Uterus (tissue), 2 donors: ENCODE results near the gene BDKRB2.

Experiments
- POLR2A ChIP-seq, 2 donors: fragments of 450-650 bp; IDR thresholded peaks; one replicate each; pipeline ENCODE4 v1.6.1; 2016; ENCODE audit warnings: antibody characterized with exemption in 2 of 2, mild to moderate bottlenecking in 1 of 2, moderate library complexity in 1 of 2
- TF ChIP-seq, protein P1 (sequence below), 4 experiments: fragments of 200-600 bp in 2 of 4; fragments of 450-650 bp in 2 of 4; sonication (generic) in 2 of 4; IDR thresholded peaks; one replicate each; pipeline ENCODE4 v1.5.1; 2016 to 2019; ENCODE audit warnings: antibody characterized with exemption in 4 of 4, mild to moderate bottlenecking in 2 of 4, moderate library complexity in 1 of 4

DNA sequence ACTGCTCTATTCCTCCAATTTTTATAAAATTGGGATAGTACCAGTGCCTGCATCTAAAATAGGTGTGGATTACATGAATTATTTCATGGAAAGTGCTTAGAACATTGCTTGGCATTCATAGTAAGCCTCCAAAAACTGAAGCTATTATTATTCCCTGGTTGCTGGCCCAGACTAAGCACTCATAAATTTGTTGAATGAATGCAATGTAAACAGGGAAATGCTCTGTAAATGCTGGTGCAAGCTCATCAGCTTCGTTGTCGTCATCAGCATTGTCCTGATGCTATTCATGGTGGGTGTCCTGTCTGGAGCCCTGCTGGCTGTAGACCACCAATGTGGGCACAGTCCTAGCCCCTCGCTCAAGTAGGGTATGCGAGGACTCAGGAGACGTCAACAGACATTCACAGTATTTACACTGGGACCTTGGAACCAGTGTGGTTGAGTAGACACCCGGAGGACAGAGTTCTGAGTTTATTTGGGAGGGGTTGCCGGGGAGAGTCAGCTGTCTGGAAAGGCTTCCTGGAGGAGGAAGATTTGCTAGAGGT is 16.5 kb downstream of the BDKRB2 start:
- TF ChIP-seq POLR2A (IDR thresholded peaks at IDR 0.05), result no peak
- TF ChIP-seq, protein P1, sequence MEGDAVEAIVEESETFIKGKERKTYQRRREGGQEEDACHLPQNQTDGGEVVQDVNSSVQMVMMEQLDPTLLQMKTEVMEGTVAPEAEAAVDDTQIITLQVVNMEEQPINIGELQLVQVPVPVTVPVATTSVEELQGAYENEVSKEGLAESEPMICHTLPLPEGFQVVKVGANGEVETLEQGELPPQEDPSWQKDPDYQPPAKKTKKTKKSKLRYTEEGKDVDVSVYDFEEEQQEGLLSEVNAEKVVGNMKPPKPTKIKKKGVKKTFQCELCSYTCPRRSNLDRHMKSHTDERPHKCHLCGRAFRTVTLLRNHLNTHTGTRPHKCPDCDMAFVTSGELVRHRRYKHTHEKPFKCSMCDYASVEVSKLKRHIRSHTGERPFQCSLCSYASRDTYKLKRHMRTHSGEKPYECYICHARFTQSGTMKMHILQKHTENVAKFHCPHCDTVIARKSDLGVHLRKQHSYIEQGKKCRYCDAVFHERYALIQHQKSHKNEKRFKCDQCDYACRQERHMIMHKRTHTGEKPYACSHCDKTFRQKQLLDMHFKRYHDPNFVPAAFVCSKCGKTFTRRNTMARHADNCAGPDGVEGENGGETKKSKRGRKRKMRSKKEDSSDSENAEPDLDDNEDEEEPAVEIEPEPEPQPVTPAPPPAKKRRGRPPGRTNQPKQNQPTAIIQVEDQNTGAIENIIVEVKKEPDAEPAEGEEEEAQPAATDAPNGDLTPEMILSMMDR (IDR thresholded peaks at IDR 0.05), result no peak
